Measurements from ENCODE around the gene CPEB3.
"Not testable (repeated sequence)": the region's sequence is repeated elsewhere in the genome, so short reads cannot be mapped to it uniquely, and the experiment has no call there.

GRCh38 chr10:92216608-92217007, 74.3 kb downstream of the CPEB3 start:
- not testable (repeated sequence) for TF ChIP-seq CTCF (IDR thresholded peaks at IDR 0.05; ENCODE audit: low read length); EZH2 (IDR thresholded peaks at IDR 0.05; ENCODE audit: borderline replicate concordance, low read length)
